GM23248 (cell line): ENCODE measurements around the gene PKN3. TPM values are rescaled to one million over a fixed set of nuclear protein-coding genes. Genes with fewer than 3 reads are reported as not detected.

Experiments used
- DNase-seq: peaks from one replicate; pipeline ENCODE4 v3.0.0-alpha.2; 2015
- H2AFZ ChIP-seq: fragments of 200-600 bp; sonication (generic); 2 replicates; pipeline ENCODE4 v1.6.1; 2016; ENCODE audit warnings: antibody characterized with exemption
- H3F3A ChIP-seq: fragments of 200-600 bp; sonication (generic); 2 replicates; pipeline ENCODE4 v1.6.1; 2016; ENCODE audit warnings: mild to moderate bottlenecking, antibody characterized with exemption, mixed run types; ENCODE audit not compliant: insufficient read depth
- H3K27ac ChIP-seq: fragments of 200-600 bp; sonication (generic); 2 replicates; pipeline ENCODE4 v1.5.1; 2016; ENCODE audit warnings: mild to moderate bottlenecking
- H3K27me3 ChIP-seq: fragments of 200-600 bp; sonication (generic); replicated peaks from 2 replicates; pipeline ENCODE4 v1.6.1; 2016; ENCODE audit warnings: mild to moderate bottlenecking; ENCODE audit not compliant: insufficient read depth
- H3K36me3 ChIP-seq: fragments of 200-600 bp; sonication (generic); 2 replicates; pipeline ENCODE4 v1.6.1; 2016; ENCODE audit warnings: low read depth, mild to moderate bottlenecking
- H3K4me1 ChIP-seq: fragments of 200-600 bp; sonication (generic); 2 replicates; pipeline ENCODE4 v1.6.1; 2016; ENCODE audit warnings: mild to moderate bottlenecking; ENCODE audit not compliant: insufficient read depth
- H3K4me2 ChIP-seq: fragments of 200-600 bp; sonication (generic); one replicate; pipeline ENCODE4 v1.6.1; 2016; ENCODE audit warnings: mild to moderate bottlenecking; ENCODE audit not compliant: unreplicated experiment
- H3K4me3 ChIP-seq: fragments of 200-600 bp; sonication (generic); 2 replicates; pipeline ENCODE4 v1.5.1; 2016; ENCODE audit warnings: mild to moderate bottlenecking
- H3K79me2 ChIP-seq: fragments of 200-600 bp; sonication (generic); 2 replicates; pipeline ENCODE4 v1.6.1; 2016; ENCODE audit warnings: mild to moderate bottlenecking; ENCODE audit not compliant: insufficient read depth
- H3K9ac ChIP-seq: fragments of 200-600 bp; sonication (generic); 2 replicates; pipeline ENCODE4 v1.6.1; 2016; ENCODE audit warnings: mild to moderate bottlenecking
- H3K9me2 ChIP-seq: fragments of 200-600 bp; sonication (generic); 2 replicates; pipeline ENCODE4 v1.6.1; 2016; ENCODE audit warnings: mixed run types, mild to moderate bottlenecking, moderate library complexity; ENCODE audit not compliant: insufficient read depth
- H3K9me3 ChIP-seq: fragments of 200-600 bp; sonication (generic); one replicate; pipeline ENCODE4 v1.6.1; 2017; ENCODE audit warnings: low read depth
- H4K20me1 ChIP-seq: fragments of 200-600 bp; sonication (generic); 2 replicates; pipeline ENCODE4 v1.6.0; 2016; ENCODE audit not compliant: insufficient read depth
- EZH2 ChIP-seq: fragments of 200-600 bp; sonication (generic); IDR thresholded peaks from 2 replicates; pipeline ENCODE4 v1.6.1; 2018; ENCODE audit warnings: antibody characterized with exemption, mild to moderate bottlenecking; ENCODE audit not compliant: insufficient read depth, poor library complexity, severe bottlenecking
- EZH2phosphoT487 ChIP-seq: fragments of 200-600 bp; sonication (generic); IDR thresholded peaks from 2 replicates; pipeline ENCODE4 v1.6.1; 2018; ENCODE audit warnings: antibody characterized with exemption, moderate library complexity, mild to moderate bottlenecking, low read depth; ENCODE audit not compliant: insufficient read depth
- WGBS, 2 experiments: methylation state at CpG; one replicate each; pipeline ENCODE4 v1.1.6; 2015 to 2017; ENCODE audit warnings: low lambda C conversion rate in 2 of 2, low coverage in 1 of 2; ENCODE audit errors: missing lambda C conversion rate in 2 of 2; 5-methylcytosine and 5-hydroxymethylcytosine counted together
- in situ Hi-C: fragments of 300-500 bp; cut with MboI; formaldehyde crosslinking; loops from 2 replicates; pipeline ENCODE4 v1.15.0; 2020
- polyA plus RNA-seq: library from polyadenylated mRNA; unstranded; fragments of >200 nt; fragmentation: Nextera tagmentation; extraction: Ambion mirVana; gene quantifications from 2 replicates; pipeline ENCODE4 v1.2.1, GENCODE V29; 2016
- total RNA-seq: library from RNA; depleted of rRNA; stranded (reverse); fragments of >200 nt; shearing (Covaris generic); gene quantifications from 2 replicates; pipeline ENCODE4 v1.2.3, GENCODE V29; 2014

Gene PKN3
- total and polyA plus RNA-seq, 2 experiments from 2014 or later, result 0.95 to 2.1 TPM

DNA sequence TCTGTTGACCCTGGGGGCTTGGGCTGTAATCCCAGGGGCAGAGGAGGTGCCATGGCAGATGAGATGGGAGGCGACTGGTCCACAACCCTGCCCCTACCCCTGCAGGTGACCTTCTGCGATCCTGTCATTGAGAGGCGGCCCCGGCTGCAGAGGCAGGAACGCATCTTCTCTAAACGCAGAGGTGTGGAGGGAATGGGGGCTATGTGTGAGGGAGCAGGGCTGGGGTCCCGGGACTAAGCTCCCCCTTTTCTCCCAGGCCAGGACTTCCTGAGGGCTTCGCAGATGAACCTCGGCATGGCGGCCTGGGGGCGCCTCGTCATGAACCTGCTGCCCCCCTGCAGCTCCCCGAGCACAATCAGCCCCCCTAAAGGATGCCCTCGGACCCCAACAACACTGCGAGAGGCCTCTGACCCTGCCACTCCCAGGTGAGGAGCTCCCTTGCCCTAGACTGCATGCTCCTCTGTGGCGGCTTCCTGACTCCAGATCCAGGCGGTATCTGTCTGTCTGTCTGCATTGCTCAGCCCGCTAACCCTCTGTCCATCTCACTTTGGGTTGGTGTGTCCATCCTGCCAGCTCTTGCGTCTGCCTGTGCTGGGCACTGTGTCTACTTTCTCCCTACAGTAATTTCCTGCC, 11.8 kb downstream of the PKN3 start:
- no peaks in the 10 kb centered on the region for H3K27me3 ChIP-seq
- no peak for DNase-seq
- H3K36me3 ChIP-seq, result no peaks in the 10 kb centered on the region
- H3K9ac ChIP-seq, result no peak overlapping the region
- TF ChIP-seq EZH2phosphoT487 (no peak), EZH2 (no peak)
- WGBS, 2 experiments, result 88 to 91% methylated on average over 15 to 19 of the region's 19 CpGs
- H3K27ac ChIP-seq, result no peak overlapping the region
- in situ Hi-C loops, result no loop called here
- no peaks in the 10 kb centered on the region for H3K79me2 ChIP-seq
- H3K4me2 ChIP-seq, result no peak overlapping the region
- no peaks in the 10 kb centered on the region for H3K9me3 ChIP-seq
- no peaks in the 10 kb centered on the region for H4K20me1 ChIP-seq
- H2AFZ ChIP-seq, result no peak overlapping the region
- H3K4me3 ChIP-seq, result no peak overlapping the region
- no peaks in the 10 kb centered on the region for H3K9me2 ChIP-seq
- H3F3A ChIP-seq, result no peaks in the 10 kb centered on the region
- H3K4me1 ChIP-seq, result no peaks in the 10 kb centered on the region

DNA sequence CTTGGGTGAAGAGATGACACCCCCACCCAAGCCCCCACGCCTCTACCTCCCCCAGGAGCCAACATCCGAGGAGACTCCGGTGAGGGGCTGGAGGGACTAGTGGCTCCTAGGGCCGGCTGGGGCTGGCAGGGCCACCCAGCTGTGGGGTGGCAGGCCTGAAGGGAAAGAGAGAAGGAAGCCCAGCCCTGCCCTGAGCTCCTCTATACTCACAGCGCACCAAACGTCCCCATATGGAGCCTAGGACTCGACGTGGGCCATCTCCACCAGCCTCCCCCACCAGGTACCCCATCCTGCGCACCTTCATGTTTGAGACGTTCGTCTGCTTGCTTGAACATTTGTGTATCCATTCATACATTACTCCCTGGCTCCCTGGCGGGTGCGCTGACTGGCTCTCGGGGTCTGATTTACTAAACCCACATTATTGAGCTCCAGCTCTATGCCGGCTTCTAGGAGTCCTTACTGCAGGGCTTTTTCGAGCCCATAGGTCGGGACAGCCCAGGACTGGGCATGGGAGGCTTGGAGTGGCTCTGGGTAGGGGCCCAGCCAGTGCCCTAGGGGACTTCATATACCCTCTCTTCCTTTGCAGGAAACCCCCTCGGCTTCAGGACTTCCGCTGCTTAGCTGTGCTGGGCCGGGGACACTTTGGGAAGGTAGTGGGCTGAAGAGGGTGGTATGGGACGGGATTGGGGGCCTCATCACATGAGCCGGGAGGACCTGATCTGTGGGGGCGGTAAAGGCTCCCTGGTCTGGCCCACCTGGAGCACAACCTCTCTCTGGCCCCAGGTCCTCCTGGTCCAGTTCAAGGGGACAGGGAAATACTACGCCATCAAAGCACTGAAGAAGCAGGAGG, 12.5 kb downstream of the PKN3 start:
- Histone ChIP-seq H3K4me1 (no peaks in the 10 kb centered on the region), H2AFZ (no peak overlapping the region), H3K4me3 (no peak overlapping the region), H4K20me1 (no peaks in the 10 kb centered on the region), H3K27me3 (no peaks in the 10 kb centered on the region), H3K4me2 (no peak overlapping the region), H3K9ac (no peak overlapping the region), H3K9me2 (no peaks in the 10 kb centered on the region), H3K79me2 (no peaks in the 10 kb centered on the region), H3F3A (no peaks in the 10 kb centered on the region), H3K9me3 (no peaks in the 10 kb centered on the region), H3K36me3 (no peaks in the 10 kb centered on the region), H3K27ac (no peak overlapping the region)
- DNase-seq, result no peak
- WGBS, 2 experiments, result 88 to 90% methylated on average over 23 to 24 of the region's 24 CpGs
- TF ChIP-seq EZH2 (no peak), EZH2phosphoT487 (no peak)
- in situ Hi-C loops, result no loop called here

DNA sequence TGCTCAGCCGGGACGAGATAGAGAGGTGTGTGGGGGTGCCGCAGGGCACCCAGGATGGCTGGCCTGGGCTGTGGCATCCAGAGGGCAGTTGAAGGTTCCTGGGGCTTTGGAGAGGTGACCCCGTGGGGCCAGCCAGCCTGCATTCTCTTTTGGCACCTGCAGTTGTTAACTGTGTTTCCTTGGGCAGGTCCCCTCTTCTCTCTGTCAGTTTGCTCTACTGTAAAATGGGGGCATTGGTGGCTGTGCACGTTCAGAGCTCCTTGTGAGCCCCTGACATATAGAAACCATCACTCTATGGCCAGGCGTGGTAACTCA, 13.1 kb downstream of the PKN3 start:
- in situ Hi-C loops, result no loop called here
- no peaks in the 10 kb centered on the region for H3K9me3 ChIP-seq
- H3K4me2 ChIP-seq, result no peak overlapping the region
- H3K79me2 ChIP-seq, result no peaks in the 10 kb centered on the region
- no peak overlapping the region for H3K27ac ChIP-seq
- H3K9ac ChIP-seq, result no peak overlapping the region
- H2AFZ ChIP-seq, result no peak overlapping the region
- TF ChIP-seq EZH2, result no peak
- TF ChIP-seq EZH2phosphoT487, result no peak
- H4K20me1 ChIP-seq, result no peaks in the 10 kb centered on the region
- no peaks in the 10 kb centered on the region for H3K4me1 ChIP-seq
- H3K4me3 ChIP-seq, result no peak overlapping the region
- H3K36me3 ChIP-seq, result no peaks in the 10 kb centered on the region
- no peaks in the 10 kb centered on the region for H3F3A ChIP-seq
- H3K27me3 ChIP-seq, result no peaks in the 10 kb centered on the region
- H3K9me2 ChIP-seq, result no peaks in the 10 kb centered on the region
- DNase-seq, result no peak
- WGBS, 2 experiments, result 83 to 87% methylated on average over 6 of the region's 6 CpGs

DNA sequence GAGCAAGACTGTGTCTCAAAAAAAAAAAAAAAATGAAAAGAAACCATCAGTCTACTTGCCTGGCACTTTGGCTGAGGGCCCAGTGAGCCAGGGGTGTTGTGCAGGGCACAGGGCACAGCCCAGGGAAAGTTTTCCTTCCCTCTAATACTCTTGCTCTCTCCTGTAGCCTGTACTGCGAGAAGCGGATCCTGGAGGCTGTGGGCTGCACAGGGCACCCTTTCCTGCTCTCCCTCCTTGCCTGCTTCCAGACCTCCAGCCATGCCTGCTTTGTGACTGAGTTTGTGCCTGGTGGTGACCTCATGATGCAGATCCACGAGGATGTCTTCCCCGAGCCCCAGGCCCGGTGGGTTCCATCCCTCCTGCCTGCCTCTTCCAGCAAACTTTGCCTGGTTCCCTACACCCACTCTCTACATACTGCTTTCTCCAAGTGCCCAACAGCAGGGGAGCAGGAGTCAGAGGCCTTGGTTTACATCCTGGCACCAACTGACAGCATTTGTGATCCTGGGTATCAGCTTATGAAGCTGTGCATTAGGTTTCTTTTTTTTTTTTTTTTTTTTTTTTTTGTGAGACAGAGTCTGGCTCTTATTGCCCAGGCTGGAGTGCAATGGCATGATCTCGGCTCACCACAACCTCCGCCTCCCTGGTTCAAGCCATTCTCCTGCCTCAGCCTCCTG, 14.4 kb downstream of the PKN3 start:
- no peaks in the 10 kb centered on the region for H4K20me1 ChIP-seq
- H3K4me2 ChIP-seq, result no peak overlapping the region
- H3K9me3 ChIP-seq, result no peaks in the 10 kb centered on the region
- no peaks in the 10 kb centered on the region for H3K79me2 ChIP-seq
- TF ChIP-seq EZH2phosphoT487, result no peak
- no peak for TF ChIP-seq EZH2
- H3K36me3 ChIP-seq, result no peaks in the 10 kb centered on the region
- no peaks in the 10 kb centered on the region for H3F3A ChIP-seq
- no peak overlapping the region for H3K4me3 ChIP-seq
- no peaks in the 10 kb centered on the region for H3K9me2 ChIP-seq
- H3K27me3 ChIP-seq, result no peaks in the 10 kb centered on the region
- DNase-seq, result no peak
- H3K4me1 ChIP-seq, result no peaks in the 10 kb centered on the region
- H3K9ac ChIP-seq, result no peak overlapping the region
- H2AFZ ChIP-seq, result no peak overlapping the region
- H3K27ac ChIP-seq, result no peak overlapping the region
- in situ Hi-C loops, result no loop called here
- WGBS, 2 experiments, result 88 to 93% methylated on average over 7 of the region's 7 CpGs
